ENCODE measurements around the gene PAX7. TPM values are rescaled to one million over a fixed set of nuclear protein-coding genes. Genes with fewer than 3 reads are reported as not detected.

The PAX7 gene
- total RNA-seq, 2 donors from 2014 or later = 0.32 TPM; not detected in 1

GRCh38 chr1:18657506-18658201 is 27.0 kb downstream of the PAX7 start:
- peaks cover 8% of the 10 kb centered on the region for H3K27me3 ChIP-seq (replicated peaks; ENCODE audit: insufficient read depth)
- intact Hi-C loops (cut with DNase I) = no loop called here
- no peak for TF ChIP-seq POLR2AphosphoS5 (IDR thresholded peaks at IDR 0.05)
- TF ChIP-seq CTCF (IDR thresholded peaks at IDR 0.05) = no peak
- TF ChIP-seq POLR2A (IDR thresholded peaks at IDR 0.05) = no peak
- no peaks in the 10 kb centered on the region for H3K9me3 ChIP-seq
- no peak overlapping the region for H3K4me3 ChIP-seq
- no peaks in the 10 kb centered on the region for H3K36me3 ChIP-seq
- H3K4me1 ChIP-seq (replicated peaks) = no peaks in the 10 kb centered on the region
- 77% methylated on average over 17 of the region's 17 CpGs for WGBS
- H3K27ac ChIP-seq = no peak overlapping the region
- no peak for DNase-seq (ENCODE audit: low spot score)

GRCh38 chr1:18658831-18659230 is 28.2 kb downstream of the PAX7 start:
- no peak for DNase-seq (ENCODE audit: low spot score)
- intact Hi-C loops (cut with DNase I) = no loop called here
- Histone ChIP-seq H3K4me3 (no peak overlapping the region), H3K9me3 (no peaks in the 10 kb centered on the region), H3K27ac (no peak overlapping the region), H3K4me1 (replicated peaks) (no peaks in the 10 kb centered on the region), H3K36me3 (no peaks in the 10 kb centered on the region), H3K27me3 (replicated peaks; ENCODE audit: insufficient read depth) (peaks cover 2% of the 10 kb centered on the region)
- TF ChIP-seq POLR2AphosphoS5 (IDR thresholded peaks at IDR 0.05) (no peak), POLR2A (IDR thresholded peaks at IDR 0.05) (no peak), CTCF (IDR thresholded peaks at IDR 0.05) (no peak)
- WGBS = 95% methylated on average over 1 of the region's 1 CpG

GRCh38 chr1:18661404-18662285 is 31.0 kb downstream of the PAX7 start:
- H3K27me3 ChIP-seq (replicated peaks; ENCODE audit: insufficient read depth) = no peaks in the 10 kb centered on the region
- H3K9me3 ChIP-seq = no peaks in the 10 kb centered on the region
- no peak for DNase-seq (ENCODE audit: low spot score)
- H3K4me1 ChIP-seq (replicated peaks) = peaks cover 3% of the 10 kb centered on the region
- H3K4me3 ChIP-seq = no peak overlapping the region
- H3K27ac ChIP-seq = no peak overlapping the region
- intact Hi-C loops (cut with DNase I) = no loop called here
- H3K36me3 ChIP-seq = no peaks in the 10 kb centered on the region
- 35% methylated on average over 17 of the region's 17 CpGs for WGBS
- no peak for TF ChIP-seq CTCF (IDR thresholded peaks at IDR 0.05)

GRCh38 chr1:18662286-18662639 is 31.6 kb downstream of the PAX7 start:
- WGBS = 82% methylated on average over 5 of the region's 5 CpGs
- intact Hi-C loops (cut with DNase I) = no loop called here
- no peaks in the 10 kb centered on the region for H3K36me3 ChIP-seq
- H3K27ac ChIP-seq = no peak overlapping the region
- no peaks in the 10 kb centered on the region for H3K9me3 ChIP-seq
- H3K4me3 ChIP-seq = no peak overlapping the region
- no peaks in the 10 kb centered on the region for H3K27me3 ChIP-seq (replicated peaks; ENCODE audit: insufficient read depth)
- DNase-seq (ENCODE audit: low spot score) = no peak
- TF ChIP-seq CTCF (IDR thresholded peaks at IDR 0.05) = no peak
- TF ChIP-seq POLR2AphosphoS5 (IDR thresholded peaks at IDR 0.05) = no peak
- TF ChIP-seq POLR2A (IDR thresholded peaks at IDR 0.05) = no peak
- peaks cover 3% of the 10 kb centered on the region for H3K4me1 ChIP-seq (replicated peaks)

All from prostate gland (tissue), 2 donors.